PFSK-1 (cell line): Measurements from ENCODE around the gene WAC.

Experiments used
- FOXP2 ChIP-seq: optimal IDR thresholded peaks from 2 replicates; pipeline ENCODE3; 2011; ENCODE audit warnings: borderline replicate concordance, control low read depth, inconsistent platforms; ENCODE audit not compliant: insufficient read depth; ENCODE audit errors: extremely low read length, extremely low read depth
- POLR2AphosphoS5 ChIP-seq: IDR thresholded peaks from 2 replicates; pipeline ENCODE4 v1.6.1; 2012; ENCODE audit warnings: low read depth, mild to moderate bottlenecking, control low read depth, low read length, moderate library complexity
- SIN3A ChIP-seq: IDR thresholded peaks from 2 replicates; pipeline ENCODE4 v1.6.1; 2012; ENCODE audit warnings: mild to moderate bottlenecking, low read length, moderate library complexity, borderline replicate concordance; ENCODE audit not compliant: insufficient read depth
- TAF1 ChIP-seq: IDR thresholded peaks from 2 replicates; pipeline ENCODE4 v1.6.1; 2012; ENCODE audit warnings: low read length, control low read depth, borderline replicate concordance; ENCODE audit not compliant: insufficient read depth
- TF ChIP-seq, protein P1 (sequence below), 2 experiments: IDR thresholded peaks; 2 replicates each; pipeline versions ENCODE4 v1.6.1 to v1.8.0; 2011 to 2012; ENCODE audit warnings: low read depth in 2 of 2, low read length in 2 of 2, control low read depth in 1 of 2, inconsistent platforms in 1 of 2, mild to moderate bottlenecking in 1 of 2, moderate library complexity in 1 of 2; ENCODE audit not compliant: insufficient read depth in 1 of 2

The WAC gene

DNA sequence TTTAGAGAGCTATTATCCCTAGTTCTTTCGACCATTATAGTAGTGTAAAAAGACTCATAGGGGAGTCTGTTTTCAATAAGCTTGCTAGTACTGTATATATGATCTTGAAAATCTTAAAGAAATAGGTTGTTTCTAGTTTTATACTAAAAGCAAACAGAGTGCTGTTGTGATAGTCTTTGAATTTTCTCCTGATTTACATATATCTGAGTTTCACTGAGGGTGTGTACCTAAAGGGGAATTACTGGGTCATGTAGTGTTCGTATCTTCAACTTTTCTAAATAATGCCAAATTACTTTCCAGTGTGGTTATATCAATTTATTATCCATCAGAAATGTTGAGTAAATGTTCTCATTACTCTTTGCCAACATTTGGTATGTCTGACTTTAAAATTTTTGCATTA is 73.7 kb downstream of the WAC start:
- TF ChIP-seq, protein P1, sequence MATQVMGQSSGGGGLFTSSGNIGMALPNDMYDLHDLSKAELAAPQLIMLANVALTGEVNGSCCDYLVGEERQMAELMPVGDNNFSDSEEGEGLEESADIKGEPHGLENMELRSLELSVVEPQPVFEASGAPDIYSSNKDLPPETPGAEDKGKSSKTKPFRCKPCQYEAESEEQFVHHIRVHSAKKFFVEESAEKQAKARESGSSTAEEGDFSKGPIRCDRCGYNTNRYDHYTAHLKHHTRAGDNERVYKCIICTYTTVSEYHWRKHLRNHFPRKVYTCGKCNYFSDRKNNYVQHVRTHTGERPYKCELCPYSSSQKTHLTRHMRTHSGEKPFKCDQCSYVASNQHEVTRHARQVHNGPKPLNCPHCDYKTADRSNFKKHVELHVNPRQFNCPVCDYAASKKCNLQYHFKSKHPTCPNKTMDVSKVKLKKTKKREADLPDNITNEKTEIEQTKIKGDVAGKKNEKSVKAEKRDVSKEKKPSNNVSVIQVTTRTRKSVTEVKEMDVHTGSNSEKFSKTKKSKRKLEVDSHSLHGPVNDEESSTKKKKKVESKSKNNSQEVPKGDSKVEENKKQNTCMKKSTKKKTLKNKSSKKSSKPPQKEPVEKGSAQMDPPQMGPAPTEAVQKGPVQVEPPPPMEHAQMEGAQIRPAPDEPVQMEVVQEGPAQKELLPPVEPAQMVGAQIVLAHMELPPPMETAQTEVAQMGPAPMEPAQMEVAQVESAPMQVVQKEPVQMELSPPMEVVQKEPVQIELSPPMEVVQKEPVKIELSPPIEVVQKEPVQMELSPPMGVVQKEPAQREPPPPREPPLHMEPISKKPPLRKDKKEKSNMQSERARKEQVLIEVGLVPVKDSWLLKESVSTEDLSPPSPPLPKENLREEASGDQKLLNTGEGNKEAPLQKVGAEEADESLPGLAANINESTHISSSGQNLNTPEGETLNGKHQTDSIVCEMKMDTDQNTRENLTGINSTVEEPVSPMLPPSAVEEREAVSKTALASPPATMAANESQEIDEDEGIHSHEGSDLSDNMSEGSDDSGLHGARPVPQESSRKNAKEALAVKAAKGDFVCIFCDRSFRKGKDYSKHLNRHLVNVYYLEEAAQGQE (IDR thresholded peaks at IDR 0.05; ENCODE audit: insufficient read depth in 1 of 2, low read depth in 2 of 2, low read length in 2 of 2): no peak
- TF ChIP-seq POLR2AphosphoS5: no peak

DNA sequence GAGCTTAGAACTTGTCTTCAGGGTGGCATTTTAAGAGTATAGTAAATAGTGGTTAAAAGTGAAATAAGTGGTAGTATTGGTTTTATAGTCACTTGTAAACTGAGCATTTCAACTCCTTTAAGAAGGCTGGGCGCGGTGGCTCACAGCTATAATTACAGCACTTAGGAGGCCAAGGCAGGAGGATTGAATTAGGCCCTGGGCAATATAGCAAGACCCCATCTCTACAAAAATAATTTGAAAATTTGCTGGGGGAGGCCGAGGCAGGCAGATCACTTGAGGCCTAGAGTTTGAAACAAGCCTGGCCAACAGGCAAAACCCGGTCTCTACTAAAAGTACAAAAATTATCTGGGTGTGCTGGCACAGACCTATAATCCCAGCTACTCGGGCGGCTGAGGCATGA is 80.0 kb downstream of the WAC start:
- no peak for TF ChIP-seq FOXP2

DNA sequence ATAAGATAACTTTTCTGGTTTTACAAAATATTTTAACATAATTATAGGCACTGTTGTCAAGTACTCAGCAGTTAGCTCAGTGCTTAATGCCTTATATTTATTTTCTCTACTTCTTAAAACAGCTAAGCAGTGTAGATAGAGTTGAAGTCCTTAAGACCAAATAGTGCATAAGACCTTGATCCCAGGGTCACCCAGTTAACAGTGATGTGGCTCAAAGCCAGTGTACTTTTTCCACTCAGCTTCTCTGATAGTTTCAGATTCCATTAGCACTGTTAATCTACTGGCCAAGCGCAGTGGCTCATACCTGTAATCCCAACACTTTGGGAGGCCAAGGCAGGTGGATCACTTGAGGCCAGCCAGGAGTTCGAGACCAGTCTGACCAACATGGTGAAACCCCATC is 83.6 kb downstream of the WAC start:
- TF ChIP-seq TAF1: no peak
- TF ChIP-seq SIN3A: no peak
- TF ChIP-seq POLR2AphosphoS5: no peak
- TF ChIP-seq, protein P1 (IDR thresholded peaks at IDR 0.05; ENCODE audit: insufficient read depth in 1 of 2, low read depth in 2 of 2, low read length in 2 of 2): no peak
- no peak for TF ChIP-seq FOXP2

DNA sequence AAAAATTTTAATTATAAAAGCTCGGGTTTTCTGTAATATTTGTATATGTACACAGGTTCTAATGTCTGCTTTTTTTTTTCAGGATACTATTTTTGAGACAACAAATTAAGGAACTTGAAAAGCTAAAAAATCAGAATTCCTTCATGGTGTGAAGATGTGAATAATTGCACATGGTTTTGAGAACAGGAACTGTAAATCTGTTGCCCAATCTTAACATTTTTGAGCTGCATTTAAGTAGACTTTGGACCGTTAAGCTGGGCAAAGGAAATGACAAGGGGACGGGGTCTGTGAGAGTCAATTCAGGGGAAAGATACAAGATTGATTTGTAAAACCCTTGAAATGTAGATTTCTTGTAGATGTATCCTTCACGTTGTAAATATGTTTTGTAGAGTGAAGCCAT is 86.5 kb downstream of the WAC start:
- TF ChIP-seq TAF1: no peak
- no peak for TF ChIP-seq POLR2AphosphoS5
- TF ChIP-seq FOXP2: no peak
- TF ChIP-seq, protein P1 (IDR thresholded peaks at IDR 0.05; ENCODE audit: insufficient read depth in 1 of 2, low read depth in 2 of 2, low read length in 2 of 2): no peak

DNA sequence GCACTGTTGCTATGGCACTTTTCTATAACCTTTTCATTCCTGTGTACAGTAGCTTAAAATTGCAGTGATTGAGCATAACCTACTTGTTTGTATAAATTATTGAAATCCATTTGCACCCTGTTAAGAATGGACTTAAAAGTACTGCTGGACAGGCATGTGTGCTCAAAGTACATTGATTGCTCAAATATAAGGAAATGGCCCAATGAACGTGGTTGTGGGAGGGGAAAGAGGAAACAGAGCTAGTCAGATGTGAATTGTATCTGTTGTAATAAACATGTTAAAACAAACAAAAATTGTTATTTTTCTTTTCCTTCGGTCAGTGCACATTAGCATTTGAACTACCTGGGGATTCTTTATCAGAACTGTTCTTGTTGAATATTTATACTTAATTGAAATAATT is 87.3 kb downstream of the WAC start:
- no peak for TF ChIP-seq POLR2AphosphoS5
- TF ChIP-seq SIN3A: no peak
- no peak for TF ChIP-seq FOXP2
- TF ChIP-seq TAF1: no peak
- TF ChIP-seq, protein P1 (IDR thresholded peaks at IDR 0.05; ENCODE audit: insufficient read depth in 1 of 2, low read depth in 2 of 2, low read length in 2 of 2): no peak
